HUES48 (cell line): ENCODE results near the gene KLHL4.
"Not testable (repeated sequence)": the region's sequence is repeated elsewhere in the genome, so short reads cannot be mapped to it uniquely, and the experiment has no call there.

ENCODE experiments used
- H3K27ac ChIP-seq: one replicate; pipeline ENCODE4 v1.7.0; 2013; ENCODE audit warnings: low read depth, low read length, inconsistent platforms
- H3K27me3 ChIP-seq: 2 replicates; pipeline ENCODE4 v1.6.1; 2013; ENCODE audit warnings: mild to moderate bottlenecking, low read length; ENCODE audit not compliant: control insufficient read depth, insufficient read depth
- H3K36me3 ChIP-seq: 2 replicates; pipeline ENCODE4 v1.6.1; 2013; ENCODE audit warnings: low read length; ENCODE audit not compliant: control insufficient read depth, insufficient read depth
- H3K4me1 ChIP-seq: 2 replicates; pipeline ENCODE4 v1.6.1; 2013; ENCODE audit warnings: mild to moderate bottlenecking, low read length; ENCODE audit not compliant: control insufficient read depth, insufficient read depth
- H3K4me3 ChIP-seq: 2 replicates; pipeline ENCODE4 v1.5.1; 2013; ENCODE audit warnings: mild to moderate bottlenecking, low read depth, low read length
- H3K9ac ChIP-seq: 2 replicates; pipeline ENCODE4 v1.6.1; 2013; ENCODE audit warnings: mild to moderate bottlenecking, low read depth, low read length, moderate library complexity
- H3K9me3 ChIP-seq: 2 replicates; pipeline ENCODE4 v1.6.1; 2013; ENCODE audit warnings: low read length; ENCODE audit not compliant: control insufficient read depth, insufficient read depth

KLHL4 gene

GRCh38 chrX:87517571-87518141, at the start of gene KLHL4:
Gene KLHL4 (plus strand): TSS chrX:87517802. CDS start chrX:87517894, 92 bp downstream.
- H3K4me3 ChIP-seq, result peak within 1 kb of the TSS; percentile 76
- H3K9ac ChIP-seq, result peak within 1 kb of the TSS; percentile 72

GRCh38 chrX:87468941-87469340, 48.7 kb upstream of the KLHL4 start:
- Histone ChIP-seq H3K27me3 (no peaks in the 10 kb centered on the region), H3K4me1 (no peaks in the 10 kb centered on the region), H3K9ac (no peak overlapping the region), H3K9me3 (0 out of 2 replicates have a peak, but pooled peaks cover 7% of the 10 kb centered on the region), H3K4me3 (no peak overlapping the region), H3K36me3 (no peaks in the 10 kb centered on the region), H3K27ac (no peak overlapping the region)

More at GRCh38 chrX:87517571-87518141, at the start of gene KLHL4:
- H3K36me3 ChIP-seq, result no peaks in the 10 kb centered on the region
- H3K27me3 ChIP-seq, result peaks cover 4% of the 10 kb centered on the region
- H3K27ac ChIP-seq, result peak within 1 kb of the TSS; percentile 97
- H3K9me3 ChIP-seq, result no peaks in the 10 kb centered on the region
- peaks cover 25% of the 10 kb centered on the region for H3K4me1 ChIP-seq

GRCh38 chrX:87475793-87476192, 41.8 kb upstream of the KLHL4 start:
- H3K27ac ChIP-seq, result no peak overlapping the region
- no peak overlapping the region for H3K9ac ChIP-seq
- no peaks in the 10 kb centered on the region for H3K4me1 ChIP-seq
- no peaks in the 10 kb centered on the region; the same call in 1 of the 2 replicates for H3K27me3 ChIP-seq
- no peak overlapping the region for H3K4me3 ChIP-seq
- H3K9me3 ChIP-seq, result 0 out of 2 replicates have a peak, but pooled peaks cover 3% of the 10 kb centered on the region
- no peaks in the 10 kb centered on the region for H3K36me3 ChIP-seq

GRCh38 chrX:87478703-87479102, 38.9 kb upstream of the KLHL4 start:
- not testable (repeated sequence) for H3K36me3 ChIP-seq, H3K4me1 ChIP-seq, H3K9me3 ChIP-seq, H3K4me3 ChIP-seq, H3K27ac ChIP-seq, H3K9ac ChIP-seq, H3K27me3 ChIP-seq

GRCh38 chrX:87489071-87489470, 28.5 kb upstream of the KLHL4 start:
- Histone ChIP-seq H3K27ac (no peak overlapping the region), H3K9me3 (no peaks in the 10 kb centered on the region), H3K4me3 (no peak overlapping the region), H3K36me3 (no peaks in the 10 kb centered on the region), H3K27me3 (no peaks in the 10 kb centered on the region), H3K9ac (no peak overlapping the region), H3K4me1 (no peaks in the 10 kb centered on the region)

- Histone ChIP-seq H3K4me1 (peaks cover 24% of the 10 kb centered on the region), H3K27ac (no peak overlapping the region), H3K4me3 (no peak overlapping the region), H3K27me3 (peaks cover 4% of the 10 kb centered on the region), H3K9me3 (no peaks in the 10 kb centered on the region), H3K9ac (no peak overlapping the region), H3K36me3 (no peaks in the 10 kb centered on the region)
Measured at GRCh38 chrX:87515836-87516235, 1.8 kb upstream of the KLHL4 start.

GRCh38 chrX:87516717-87517121, 883 bp upstream of the KLHL4 start:
- Histone ChIP-seq H3K9ac (peak overlapping the region; percentile 72; the same call in 1 of the 2 replicates), H3K4me1 (peaks cover 25% of the 10 kb centered on the region), H3K4me3 (peak overlapping the region; percentile 76; the same call in 1 of the 2 replicates), H3K27ac (peak overlapping the region; percentile 97), H3K27me3 (peaks cover 4% of the 10 kb centered on the region), H3K36me3 (no peaks in the 10 kb centered on the region), H3K9me3 (no peaks in the 10 kb centered on the region)

GRCh38 chrX:87518504-87518903, 902 bp downstream of the KLHL4 start:
- Histone ChIP-seq H3K9ac (peak overlapping the region; percentile 72), H3K36me3 (no peaks in the 10 kb centered on the region), H3K9me3 (no peaks in the 10 kb centered on the region), H3K4me1 (peaks cover 25% of the 10 kb centered on the region), H3K4me3 (peak overlapping the region; percentile 76), H3K27me3 (peaks cover 4% of the 10 kb centered on the region), H3K27ac (peak overlapping the region; percentile 97)

- Histone ChIP-seq H3K9me3 (no peaks in the 10 kb centered on the region), H3K27ac (no peak overlapping the region), H3K36me3 (no peaks in the 10 kb centered on the region), H3K4me3 (no peak overlapping the region), H3K9ac (no peak overlapping the region), H3K27me3 (no peaks in the 10 kb centered on the region), H3K4me1 (peaks cover 2% of the 10 kb centered on the region; the same call in 1 of the 2 replicates)
Measured at GRCh38 chrX:87525771-87526229, 8.2 kb downstream of the KLHL4 start.

- Histone ChIP-seq H3K27ac (no peak overlapping the region), H3K9ac (no peak overlapping the region)
Measured at GRCh38 chrX:87526281-87526680, 8.7 kb downstream of the KLHL4 start.

GRCh38 chrX:87528487-87528886, 10.9 kb downstream of the KLHL4 start:
- no peak overlapping the region for H3K27ac ChIP-seq
- H3K4me3 ChIP-seq, result no peak overlapping the region
- H3K9me3 ChIP-seq, result no peaks in the 10 kb centered on the region
- H3K36me3 ChIP-seq, result no peaks in the 10 kb centered on the region
- no peak overlapping the region for H3K9ac ChIP-seq
- H3K4me1 ChIP-seq, result no peaks in the 10 kb centered on the region
- H3K27me3 ChIP-seq, result no peaks in the 10 kb centered on the region

More at GRCh38 chrX:87526281-87526680, 8.7 kb downstream of the KLHL4 start:
- Histone ChIP-seq H3K36me3 (no peaks in the 10 kb centered on the region), H3K4me1 (no peaks in the 10 kb centered on the region), H3K9me3 (no peaks in the 10 kb centered on the region), H3K4me3 (no peak overlapping the region), H3K27me3 (no peaks in the 10 kb centered on the region)
